Measurements from ENCODE around the gene EFS. TPM values are rescaled to one million over a fixed set of nuclear protein-coding genes. Genes with fewer than 3 reads are reported as not detected.
A peak's percentile ranks its signal among the peaks of the same experiment; 100 is the strongest.

Gene EFS
- total and polyA plus RNA-seq, 2 of the 8 experiments (the other 6 are each of a cell fraction or from before 2014, with no cell fraction given): 27.8 to 28.6 TPM

GRCh38 chr14:23344481-23344880 lies 20.5 kb downstream of the EFS start:
- Histone ChIP-seq H2AFZ (ENCODE audit: low read length) (no peak overlapping the region), H3K23ac (ENCODE audit: insufficient read length) (no peak overlapping the region), H4K8ac (ENCODE audit: extremely low read depth, insufficient read depth, low read length) (no peak overlapping the region), H3K4ac (replicated peaks; ENCODE audit: insufficient read length, low read depth, low read length) (no peak overlapping the region), H3K4me1 (replicated peaks in 1 of 4; ENCODE audit: control insufficient read depth in 3 of 4, insufficient read depth in 4 of 4, low read length in 3 of 4) (peaks cover 0 to 4% (median 1%) of the 10 kb centered on the region in 4 experiments; a peak in 3 of 7 replicates), H4K91ac (replicated peaks; ENCODE audit: insufficient read length, low read length) (no peak overlapping the region), H2BK20ac (ENCODE audit: low read length) (no peak overlapping the region), H4K20me1 (replicated peaks in 1 of 2; ENCODE audit: control insufficient read depth in 1 of 2, insufficient read depth in 2 of 2, low read length in 2 of 2) (no peaks in the 10 kb centered on the region), H4K5ac (ENCODE audit: insufficient read length, low read depth, low read length) (no peak overlapping the region), H3K27ac (ENCODE audit: low read depth, low read length) (no peak overlapping the region), H3K9me3 (ENCODE audit: insufficient read depth in 2 of 2, low read depth in 1 of 2, low read length in 1 of 2) (peaks cover 5 to 14% of the 10 kb centered on the region in 2 experiments), H3K79me1 (ENCODE audit: low read depth, low read length) (no peaks in the 10 kb centered on the region), H3K4me2 (ENCODE audit: insufficient read depth in 1 of 2, low read depth in 2 of 2, low read length in 2 of 2) (no peak overlapping the region), H3K36me3 (ENCODE audit: control insufficient read depth in 2 of 4, insufficient read depth in 4 of 4, low read length in 3 of 4) (no peaks in the 10 kb centered on the region), H2BK120ac (replicated peaks; ENCODE audit: low read depth, low read length) (no peak overlapping the region), H3K56ac (replicated peaks; ENCODE audit: insufficient read length, low read depth, low read length) (no peak overlapping the region), H3K23me2 (ENCODE audit: low read depth, low read length) (no peaks in the 10 kb centered on the region), H2AK5ac (ENCODE audit: low read depth, low read length) (no peak overlapping the region), H2BK5ac (ENCODE audit: low read depth, low read length) (no peak overlapping the region), H3K14ac (ENCODE audit: insufficient read length) (no peak overlapping the region), H3K27me3 (replicated peaks in 1 of 4; ENCODE audit: control insufficient read depth in 3 of 4, extremely low read depth in 1 of 4, insufficient read depth in 3 of 4, low read length in 3 of 4) (no peaks in the 10 kb centered on the region), H3K4me3 (ENCODE audit: extremely low read depth in 1 of 4, insufficient read depth in 2 of 4, low read depth in 3 of 4, low read length in 4 of 4) (no peak overlapping the region), H3K18ac (ENCODE audit: extremely low read depth, low read length) (no peak overlapping the region), H3K9ac (replicated peaks in 1 of 4; ENCODE audit: extremely low read depth in 1 of 4, low read depth in 3 of 4, low read length in 3 of 4) (no peak overlapping the region), H3K79me2 (ENCODE audit: control insufficient read depth in 1 of 2, insufficient read depth in 2 of 2, low read length in 2 of 2) (no peaks in the 10 kb centered on the region), H2BK15ac (ENCODE audit: low read length) (no peak overlapping the region), H2BK12ac (ENCODE audit: low read depth, low read length) (no peak overlapping the region)
- ChIA-PET POLR2A (ENCODE audit: partially characterized antibody) (interaction anchor here (0.9 to 3.7 kb wide), 4 partner anchors 10 to 23 kb away, joined by 4 to 25 read pairs (median 13); partner anchors contain the start of gene PABPN1), CTCF (ENCODE audit: partially characterized antibody) (interaction anchor here (0.7 to 5.9 kb wide), 14 partner anchors 8 to 112 kb away, joined by 3 to 69 read pairs (median 10); partner anchors contain the start of gene BCL2L2)
- DNase-seq (ENCODE audit: low read depth in 1 of 2, low spot score in 2 of 2): no peak
- 79% methylated on average over 3 of the region's 3 CpGs; no CpG with 5 or more reads in 1 of the 2 experiments for WGBS, 2 experiments (ENCODE audit: extremely low coverage in 1 of 2, insufficient coverage in 1 of 2, insufficient read length in 1 of 2, insufficient replicate concordance in 2 of 2, low coverage in 1 of 2, low lambda C conversion rate in 2 of 2, missing lambda C conversion rate in 1 of 2)
- peak; percentile 45 for FAIRE-seq
- TF ChIP-seq YY1 (IDR thresholded peaks at IDR 0.05; ENCODE audit: low read depth, low read length) (no peak; the same call in 1 of the 2 replicates), HDAC6 (IDR thresholded peaks at IDR 0.05; ENCODE audit: low read depth, low read length) (no peak)
